Subcutaneous adipose tissue (tissue), 4 donors: ENCODE results near the gene RPL7A. TPM values are rescaled to one million over a fixed set of nuclear protein-coding genes. Genes with fewer than 3 reads are reported as not detected.

Experiments
- CTCF ChIP-seq: fragments of 450-650 bp; IDR thresholded peaks from one replicate; pipeline ENCODE4 v1.5.1; 2016; ENCODE audit warnings: low read depth, mild to moderate bottlenecking, control low read depth, antibody characterized with exemption, moderate library complexity
- small RNA-seq: library from RNA; depleted of rRNA; stranded (forward); fragments of <200 nt; gene quantifications from one replicate; pipeline ENCODE3, GENCODE V24; 2016
- total RNA-seq, 4 donors: library from RNA; depleted of rRNA; stranded (reverse); fragments of >200 nt; gene quantifications; one replicate each; pipeline ENCODE4 v1.1.0, GENCODE V29; 2016

RPL7A gene
- total RNA-seq, 4 donors from 2014 or later, result 1,241 to 1,737 (median 1,633) TPM

GRCh38 chr9:133393399-133393798 lies 45.4 kb downstream of the RPL7A start:
- no peak for TF ChIP-seq CTCF

DNA sequence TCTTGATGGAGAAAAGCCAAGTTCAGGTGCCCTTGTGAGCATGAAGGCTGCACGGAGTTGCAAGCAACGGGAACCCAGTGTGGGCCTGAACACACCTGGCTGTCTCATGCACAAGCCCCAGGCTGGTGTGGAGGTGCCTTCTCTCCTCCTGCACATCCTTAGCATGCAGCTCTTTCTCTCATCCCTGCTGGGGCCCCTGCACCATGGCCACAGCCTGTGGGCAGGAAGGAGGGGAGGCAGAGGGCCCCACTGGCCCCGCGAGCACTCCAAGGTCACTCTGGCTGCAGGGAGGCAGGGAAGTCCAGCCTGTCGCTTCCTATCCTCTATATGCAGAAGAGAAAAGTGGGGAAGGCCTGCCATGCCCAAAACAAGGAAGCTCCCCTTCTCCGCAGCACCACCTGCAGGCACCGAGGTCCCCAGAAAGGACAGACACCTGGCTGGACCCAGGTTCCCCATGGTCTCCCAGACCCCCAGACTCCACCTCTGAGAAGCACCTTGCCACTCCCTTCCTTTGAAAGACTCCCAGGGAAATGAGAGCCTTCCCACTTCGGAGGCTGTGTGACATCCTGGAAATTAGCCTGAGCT lies 46.8 kb downstream of the RPL7A start:
- no peak for TF ChIP-seq CTCF

DNA sequence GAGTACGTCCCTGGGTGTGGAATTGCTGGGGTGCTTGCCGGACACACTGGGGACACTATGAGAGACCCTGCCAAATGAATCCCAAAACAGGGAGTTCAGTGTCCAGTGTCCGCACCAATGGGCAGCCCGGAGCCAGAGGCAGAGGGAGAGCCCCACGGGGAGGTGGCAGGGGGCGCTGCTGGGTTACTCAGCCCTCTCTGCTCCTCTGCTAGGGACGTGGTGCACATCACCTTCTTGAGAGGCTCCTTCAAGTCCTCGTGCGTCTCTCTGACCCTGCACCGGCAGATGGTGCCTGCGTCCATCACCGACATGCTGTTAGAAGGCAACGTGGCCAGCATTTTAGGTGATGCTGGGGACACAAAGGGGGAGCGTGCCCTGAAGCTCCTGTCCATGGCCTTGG lies 48.9 kb downstream of the RPL7A start:
- no peak for TF ChIP-seq CTCF

DNA sequence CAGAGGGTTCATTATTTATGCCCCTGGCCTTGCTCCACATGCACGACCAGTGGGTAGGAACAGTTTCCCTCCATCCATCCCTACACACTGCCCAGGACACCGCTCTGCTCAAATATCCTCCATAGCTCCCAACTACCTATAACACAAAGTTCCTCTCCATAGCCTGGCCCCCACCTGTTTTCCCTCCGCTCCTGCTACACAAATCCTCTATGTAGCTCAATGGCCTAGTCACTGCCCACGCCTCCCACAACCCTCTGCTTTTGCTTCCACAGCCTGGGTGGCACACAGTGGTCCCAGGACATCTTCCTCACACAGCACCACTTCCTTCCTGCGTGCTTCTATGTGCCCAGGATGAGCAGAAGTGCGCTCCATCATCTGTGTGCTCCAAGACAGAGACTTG lies 49.4 kb downstream of the RPL7A start:
- TF ChIP-seq CTCF, result no peak

GRCh38 chr9:133397895-133398294 lies 49.9 kb downstream of the RPL7A start:
- no peak for TF ChIP-seq CTCF

- no peak for TF ChIP-seq CTCF
Measured at GRCh38 chr9:133400292-133400691, 52.3 kb downstream of the RPL7A start.

Small RNA genes lying within 50 kb of the gene (small RNA-seq; reads per million reads assigned to genes)
- gene RF00019 (0.49 reads per million), gene SNORD24 (not detected), gene SNORD36A (not detected), gene SNORD36B (not detected), gene SNORD36C (not detected)

Other genes with a start within 250 kb of the RPL7A start
- 10 to 100 TPM; 26.0 to 95.1 (median 38.9) TPM for gene RALGDS, start 227.0 kb upstream of the RPL7A start, total RNA-seq
- 10 to 100 TPM; 10.6 to 32.3 (median 20.5) TPM for gene GBGT1, start 184.3 kb upstream of the RPL7A start, total RNA-seq
- not detected for gene OBP2B, start 139.0 kb upstream of the RPL7A start, total RNA-seq
- 1 to 10 TPM in 3 of 4 donors, under 1 TPM in 1; 0.85 to 3.2 (median 1.6) TPM for gene ABO, start 73.0 kb upstream of the RPL7A start, total RNA-seq
- gene SURF6, start 12.0 kb upstream of the RPL7A start, total RNA-seq, result 10 to 100 TPM in 2 of 4 donors, 1 to 10 TPM in 2; 7.6 to 27.5 (median 10.4) TPM
- 10 to 100 TPM; 15.9 to 31.3 (median 20.3) TPM for gene MED22, start 87 bp upstream of the RPL7A start, total RNA-seq
- 10 to 100 TPM; 42.7 to 62.5 (median 59.4) TPM for gene SURF1, start 8.3 kb downstream of the RPL7A start, total RNA-seq
- gene SURF2, start 8.3 kb downstream of the RPL7A start, total RNA-seq, result 10 to 100 TPM in 2 of 4 donors, 1 to 10 TPM in 2; 6.6 to 20.1 (median 11.3) TPM
- gene SURF4, start 27.8 kb downstream of the RPL7A start, total RNA-seq, result 100 to 1,000 TPM; 104 to 176 (median 139) TPM
- gene STKLD1, start 28.1 kb downstream of the RPL7A start, total RNA-seq, result under 1 TPM in 2 of 4 donors, not detected in 2; 0.44 to 0.68 TPM
- 10 to 100 TPM; 11.6 to 17.0 (median 16.6) TPM for gene REXO4, start 69.8 kb downstream of the RPL7A start, total RNA-seq
- gene ADAMTS13, start 74.1 kb downstream of the RPL7A start, total RNA-seq, result 1 to 10 TPM in 3 of 4 donors, not detected in 1; 1.9 to 2.2 (median 2.0) TPM
- gene CACFD1, start 111.8 kb downstream of the RPL7A start, total RNA-seq, result 1 to 10 TPM; 2.5 to 5.3 (median 3.4) TPM
- gene SLC2A6, start 130.9 kb downstream of the RPL7A start, total RNA-seq, result 1 to 10 TPM; 1.0 to 5.1 (median 3.0) TPM
- not detected for gene MYMK, start 176.7 kb downstream of the RPL7A start, total RNA-seq
- gene ADAMTSL2, start 186.5 kb downstream of the RPL7A start, total RNA-seq, result under 1 TPM; 0.34 to 0.75 (median 0.57) TPM